ENCODE data around the gene OR2Y1.
"Not testable (repeated sequence)": the region's sequence is repeated elsewhere in the genome, so short reads cannot be mapped to it uniquely, and the experiment has no call there.

The OR2Y1 gene

GRCh38 chr5:180739958-180740357, at the start of gene OR2Y1:
Gene OR2Y1, minus strand, starts transcription at chr5:180740058. Its CDS starts 0 bp downstream, at chr5:180740058.
- Histone ChIP-seq H3K4me1 (no peaks in the 10 kb centered on the region), H3K9me3 (no peaks in the 10 kb centered on the region), H3K4me3 (no peak within 1 kb of the TSS), H3K27me3 (ENCODE audit: low read depth) (peaks cover 13% of the 10 kb centered on the region), H3K36me3 (replicated peaks) (no peaks in the 10 kb centered on the region)
- no peak for DNase-seq (ENCODE audit: low spot score in 2 of 2)
- in situ Hi-C loops (cut with MboI; ENCODE audit: low sequenced_read_pairs): no loop called here

- H3K36me3 ChIP-seq (replicated peaks); H3K9me3 ChIP-seq; H3K4me3 ChIP-seq; H3K4me1 ChIP-seq; in situ Hi-C loops (cut with MboI; ENCODE audit: low sequenced_read_pairs); DNase-seq (ENCODE audit: low spot score in 2 of 2); H3K27me3 ChIP-seq (ENCODE audit: low read depth): not testable (repeated sequence)
Measured at GRCh38 chr5:180788651-180789410, 49.0 kb upstream of the OR2Y1 start.

DNA sequence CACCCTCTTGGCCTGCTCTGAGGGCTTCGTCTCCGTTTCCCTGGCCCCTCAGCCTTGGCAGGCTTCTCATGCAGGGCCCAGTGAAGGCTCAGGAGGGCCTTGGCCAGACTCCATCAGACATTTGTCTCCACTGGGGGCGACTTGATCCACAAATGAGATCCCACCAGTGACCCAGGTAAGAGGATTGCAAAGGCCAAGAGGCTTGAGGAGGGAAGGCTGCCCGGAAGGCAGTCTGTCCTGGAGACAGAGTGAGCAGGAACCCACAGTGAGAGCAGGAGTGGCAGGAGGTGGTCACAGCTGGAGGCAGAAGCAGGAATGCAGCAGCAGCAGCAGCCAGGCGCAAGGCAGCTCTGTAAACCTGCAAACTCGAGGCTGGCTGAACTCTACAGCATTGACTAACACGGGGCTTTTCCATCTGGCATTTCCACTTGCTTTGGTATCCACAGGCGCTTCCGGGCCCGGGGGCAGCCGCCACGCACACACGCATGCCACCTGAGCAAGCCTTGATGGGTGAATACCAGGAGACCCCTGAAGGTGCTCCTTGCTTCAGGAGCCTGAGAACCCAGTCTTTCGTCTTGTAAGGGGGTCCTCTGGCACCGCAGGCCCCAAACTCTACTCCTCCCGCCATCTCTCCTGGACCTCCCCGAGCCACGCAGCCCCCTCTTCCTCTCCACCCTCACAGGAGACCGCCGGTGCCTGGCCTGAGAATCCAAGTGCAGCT, 48.0 kb upstream of the OR2Y1 start:
- in situ Hi-C loops (cut with MboI; ENCODE audit: low sequenced_read_pairs): no loop called here
- no peaks in the 10 kb centered on the region for H3K4me1 ChIP-seq
- no peaks in the 10 kb centered on the region for H3K27me3 ChIP-seq (ENCODE audit: low read depth)
- 0 out of 2 replicates have a peak, but pooled peaks cover 3% of the 10 kb centered on the region for H3K36me3 ChIP-seq (replicated peaks)
- H3K9me3 ChIP-seq: no peaks in the 10 kb centered on the region
- DNase-seq (ENCODE audit: low spot score in 2 of 2): no peak
- no peak overlapping the region for H3K4me3 ChIP-seq

DNA sequence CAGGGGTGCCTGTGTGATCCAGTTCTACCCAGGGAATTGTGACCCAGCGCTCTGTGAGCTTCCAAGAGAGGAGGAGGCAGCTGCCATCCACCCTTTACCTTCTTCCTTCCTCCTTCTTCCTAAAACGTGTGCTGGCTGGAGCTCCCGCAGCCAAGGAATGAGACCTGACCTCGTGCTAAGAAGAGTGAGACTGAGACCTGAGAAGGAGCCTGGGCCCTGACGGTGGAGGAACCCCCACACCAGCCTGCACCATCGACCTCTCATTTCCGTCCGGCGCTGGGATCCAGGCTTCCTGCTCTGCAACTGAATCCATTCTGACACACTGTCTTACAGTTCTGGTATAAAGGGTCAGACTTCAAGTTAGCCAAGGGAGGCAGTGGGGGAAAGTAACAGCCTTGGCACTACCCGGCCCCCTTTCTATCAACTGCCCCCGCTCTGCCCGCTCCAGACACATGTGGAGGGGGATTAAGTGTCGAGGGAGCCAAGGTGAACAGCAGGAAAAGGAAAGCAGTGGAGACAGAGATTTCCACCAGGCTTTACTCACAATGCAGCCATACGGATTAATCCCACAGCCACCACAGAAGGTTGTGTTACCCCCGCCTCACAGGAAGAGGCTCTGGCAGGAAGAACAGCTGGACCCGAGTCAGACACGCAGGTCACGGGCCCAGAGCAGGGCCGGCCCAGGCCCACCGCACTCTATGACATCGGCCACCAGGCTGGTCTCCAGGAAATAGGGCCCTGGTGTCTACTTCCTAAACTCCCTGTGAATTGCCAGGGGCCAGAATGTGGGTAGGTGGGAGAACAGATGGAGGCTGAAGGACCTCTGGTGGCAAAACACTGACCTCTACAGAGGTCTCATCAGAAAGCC, 46.9 kb upstream of the OR2Y1 start:
- no peaks in the 10 kb centered on the region for H3K4me1 ChIP-seq
- H3K4me3 ChIP-seq: no peak overlapping the region
- in situ Hi-C loops (cut with MboI; ENCODE audit: low sequenced_read_pairs): no loop called here
- DNase-seq (ENCODE audit: low spot score in 2 of 2): no peak
- no peaks in the 10 kb centered on the region for H3K27me3 ChIP-seq (ENCODE audit: low read depth)
- H3K9me3 ChIP-seq: no peaks in the 10 kb centered on the region
- H3K36me3 ChIP-seq (replicated peaks): 0 out of 2 replicates have a peak, but pooled peaks cover 3% of the 10 kb centered on the region

DNA sequence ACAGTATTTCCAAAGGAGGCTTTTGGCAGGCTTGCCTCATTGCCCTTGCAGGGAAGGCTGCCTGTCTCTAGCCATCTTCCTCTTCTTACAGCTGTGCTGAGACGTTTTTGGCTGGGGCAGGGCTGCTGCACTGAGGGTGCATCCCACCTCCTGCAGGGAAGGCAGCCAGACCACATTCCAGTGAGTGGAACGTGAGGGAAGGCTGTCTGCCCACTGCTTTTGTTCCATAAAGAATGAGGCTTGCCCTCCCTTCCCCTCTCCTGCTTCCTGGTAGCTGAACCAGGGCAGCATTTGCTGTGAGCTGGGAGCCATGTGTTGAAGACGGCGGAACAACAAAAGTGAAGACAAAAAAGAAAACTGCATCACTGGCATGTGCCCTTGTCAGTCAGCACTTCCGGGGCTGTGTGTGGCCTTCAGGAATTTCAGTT, 46.0 kb upstream of the OR2Y1 start:
- DNase-seq (ENCODE audit: low spot score in 2 of 2): no peak
- no peaks in the 10 kb centered on the region for H3K9me3 ChIP-seq
- H3K36me3 ChIP-seq (replicated peaks): no peaks in the 10 kb centered on the region
- no peak overlapping the region for H3K4me3 ChIP-seq
- H3K27me3 ChIP-seq (ENCODE audit: low read depth): no peaks in the 10 kb centered on the region
- H3K4me1 ChIP-seq: no peaks in the 10 kb centered on the region
- in situ Hi-C loops (cut with MboI; ENCODE audit: low sequenced_read_pairs): no loop called here

DNA sequence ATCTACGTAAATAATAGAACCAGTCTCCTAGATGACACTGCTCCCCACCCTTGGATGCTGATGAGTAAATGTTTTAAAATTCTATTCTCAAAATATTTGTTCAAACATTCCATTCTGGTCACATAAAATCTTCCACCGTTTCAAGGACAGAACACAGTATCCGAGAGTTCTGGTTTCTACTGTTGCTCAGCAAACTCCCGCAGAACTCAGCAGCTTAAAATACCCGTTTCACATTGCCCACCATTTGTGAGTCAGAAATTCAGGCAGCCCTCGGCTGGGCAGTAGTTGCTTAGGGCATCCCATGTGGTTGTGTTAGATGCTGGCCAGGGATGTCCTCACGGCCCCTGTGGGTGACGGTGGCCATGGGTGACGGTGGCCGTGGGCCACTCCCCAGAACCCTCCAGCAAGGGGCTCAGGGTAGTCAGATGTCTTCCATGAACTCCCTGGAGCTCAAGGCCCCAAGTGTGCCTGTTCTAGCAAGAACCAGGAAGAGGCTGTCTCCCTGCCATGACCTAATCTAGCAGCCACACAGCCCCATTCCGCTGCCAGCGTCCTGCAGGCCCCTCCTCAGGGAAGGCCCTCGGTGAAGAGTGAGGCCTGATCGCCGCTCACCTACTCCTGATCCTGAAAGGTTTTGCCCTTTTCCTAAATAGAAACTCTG, 45.4 kb upstream of the OR2Y1 start:
- Histone ChIP-seq H3K4me3 (no peak overlapping the region), H3K9me3 (no peaks in the 10 kb centered on the region), H3K27me3 (ENCODE audit: low read depth) (no peaks in the 10 kb centered on the region), H3K36me3 (replicated peaks) (no peaks in the 10 kb centered on the region), H3K4me1 (no peaks in the 10 kb centered on the region)
- no peak for DNase-seq (ENCODE audit: low spot score in 2 of 2)
- in situ Hi-C loops (cut with MboI; ENCODE audit: low sequenced_read_pairs): no loop called here

GRCh38 chr5:180784497-180785097, 44.7 kb upstream of the OR2Y1 start:
- Histone ChIP-seq H3K27me3 (ENCODE audit: low read depth) (no peaks in the 10 kb centered on the region), H3K9me3 (no peaks in the 10 kb centered on the region), H3K4me1 (no peaks in the 10 kb centered on the region), H3K4me3 (no peak overlapping the region), H3K36me3 (replicated peaks) (no peaks in the 10 kb centered on the region)
- peak; percentile 57 to 76 for DNase-seq (ENCODE audit: low spot score in 2 of 2)
- in situ Hi-C loops (cut with MboI; ENCODE audit: low sequenced_read_pairs): no loop called here

GRCh38 chr5:180783340-180784052, 43.6 kb upstream of the OR2Y1 start:
- in situ Hi-C loops (cut with MboI; ENCODE audit: low sequenced_read_pairs): no loop called here
- no peaks in the 10 kb centered on the region for H3K36me3 ChIP-seq (replicated peaks)
- no peak overlapping the region for H3K4me3 ChIP-seq
- H3K9me3 ChIP-seq: no peaks in the 10 kb centered on the region
- H3K27me3 ChIP-seq (ENCODE audit: low read depth): no peaks in the 10 kb centered on the region
- no peaks in the 10 kb centered on the region for H3K4me1 ChIP-seq
- DNase-seq (ENCODE audit: low spot score in 2 of 2): no peak

- H3K4me1 ChIP-seq: no peaks in the 10 kb centered on the region
- H3K4me3 ChIP-seq: no peak overlapping the region
- DNase-seq (ENCODE audit: low spot score in 2 of 2): no peak
- H3K9me3 ChIP-seq: no peaks in the 10 kb centered on the region
- H3K27me3 ChIP-seq (ENCODE audit: low read depth): no peaks in the 10 kb centered on the region
- in situ Hi-C loops (cut with MboI; ENCODE audit: low sequenced_read_pairs): no loop called here
- no peaks in the 10 kb centered on the region for H3K36me3 ChIP-seq (replicated peaks)
Measured at GRCh38 chr5:180782748-180783147, 42.9 kb upstream of the OR2Y1 start.

DNA sequence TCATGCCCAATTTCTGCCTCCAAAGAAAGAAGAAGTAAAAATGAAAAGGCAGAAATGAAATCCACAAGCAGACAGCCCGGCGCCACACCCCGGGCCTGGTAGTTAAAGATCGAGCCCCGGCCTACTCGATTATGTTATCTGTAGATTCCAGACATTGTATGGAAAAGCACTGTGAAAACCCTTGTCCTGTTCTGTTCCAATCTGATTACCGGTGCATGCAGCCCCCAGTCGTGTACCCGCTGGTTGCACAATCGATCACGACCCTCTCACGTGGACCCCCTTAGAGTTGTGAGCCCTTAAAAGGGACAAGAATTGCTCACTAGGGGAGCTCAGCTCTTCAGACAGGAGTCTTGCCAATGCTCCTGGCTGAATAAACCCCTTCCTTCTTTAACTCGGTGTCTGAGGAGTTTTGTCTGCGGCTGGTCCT, 42.1 kb upstream of the OR2Y1 start:
- H3K36me3 ChIP-seq (replicated peaks); H3K9me3 ChIP-seq; H3K27me3 ChIP-seq (ENCODE audit: low read depth); H3K4me3 ChIP-seq; DNase-seq (ENCODE audit: low spot score in 2 of 2); in situ Hi-C loops (cut with MboI; ENCODE audit: low sequenced_read_pairs); H3K4me1 ChIP-seq: not testable (repeated sequence)

- no peaks in the 10 kb centered on the region for H3K9me3 ChIP-seq
- no peak for DNase-seq (ENCODE audit: low spot score in 2 of 2)
- in situ Hi-C loops (cut with MboI; ENCODE audit: low sequenced_read_pairs): no loop called here
- H3K36me3 ChIP-seq (replicated peaks): no peaks in the 10 kb centered on the region
- no peak overlapping the region for H3K4me3 ChIP-seq
- no peaks in the 10 kb centered on the region for H3K4me1 ChIP-seq
- H3K27me3 ChIP-seq (ENCODE audit: low read depth): no peaks in the 10 kb centered on the region
Measured at GRCh38 chr5:180779985-180780610, 40.2 kb upstream of the OR2Y1 start.

DNA sequence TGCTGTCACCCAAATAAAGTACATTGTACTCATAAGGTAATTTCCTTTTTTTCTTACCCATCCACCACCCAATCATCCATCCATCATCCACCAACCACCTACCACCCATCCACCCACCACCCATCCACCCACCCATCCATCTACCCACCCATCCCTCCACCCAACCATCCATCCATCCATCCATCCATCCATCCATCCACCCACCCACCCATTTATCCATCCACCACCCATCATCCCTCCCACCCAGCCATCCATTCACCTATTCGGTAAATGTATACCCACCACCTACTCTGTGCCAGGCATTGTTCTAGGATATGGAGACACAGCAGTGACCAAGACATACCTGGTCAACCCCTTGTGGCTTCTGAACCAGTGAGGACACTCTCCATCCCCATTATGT, 37.6 kb upstream of the OR2Y1 start:
- H3K27me3 ChIP-seq (ENCODE audit: low read depth): no peaks in the 10 kb centered on the region
- in situ Hi-C loops (cut with MboI; ENCODE audit: low sequenced_read_pairs): no loop called here
- H3K4me1 ChIP-seq: no peaks in the 10 kb centered on the region
- DNase-seq (ENCODE audit: low spot score in 2 of 2): no peak
- H3K4me3 ChIP-seq: no peak overlapping the region
- no peaks in the 10 kb centered on the region for H3K9me3 ChIP-seq
- H3K36me3 ChIP-seq (replicated peaks): no peaks in the 10 kb centered on the region

Measured in HAP-1 (cell line).